Measurements from ENCODE around the gene FGFR3.

FGFR3 gene

GRCh38 chr4:1803523-1804423 lies 10.7 kb downstream of the FGFR3 start:
- no peak for DNase-seq

GRCh38 chr4:1804638-1805492 lies 11.8 kb downstream of the FGFR3 start:
- DNase-seq, result no peak

GRCh38 chr4:1805493-1806222 lies 12.6 kb downstream of the FGFR3 start:
- DNase-seq, result no peak

GRCh38 chr4:1806223-1806564 lies 13.1 kb downstream of the FGFR3 start:
- DNase-seq, result no peak

- no peak for DNase-seq
Measured at GRCh38 chr4:1806596-1807331, 13.7 kb downstream of the FGFR3 start.

- DNase-seq, result no peak
Measured at GRCh38 chr4:1807332-1807777, 14.3 kb downstream of the FGFR3 start.

- no peak for DNase-seq
Measured at GRCh38 chr4:1808396-1808795, 15.3 kb downstream of the FGFR3 start.

- no peak for DNase-seq
Measured at GRCh38 chr4:1808851-1809753, 16.0 kb downstream of the FGFR3 start.

GRCh38 chr4:1809754-1810502 lies 16.8 kb downstream of the FGFR3 start:
- peak; percentile 58 for DNase-seq

GRCh38 chr4:1810765-1811164 lies 17.7 kb downstream of the FGFR3 start:
- DNase-seq, result no peak

- no peak for DNase-seq
Measured at GRCh38 chr4:1812720-1813119, 19.6 kb downstream of the FGFR3 start.

GRCh38 chr4:1813231-1813630 lies 20.1 kb downstream of the FGFR3 start:
- DNase-seq, result no peak

GRCh38 chr4:1813915-1814314 lies 20.8 kb downstream of the FGFR3 start:
- no peak for DNase-seq

GRCh38 chr4:1814453-1814852 lies 21.4 kb downstream of the FGFR3 start:
- DNase-seq, result no peak

- no peak for DNase-seq
Measured at GRCh38 chr4:1815096-1815996, 22.3 kb downstream of the FGFR3 start.

- DNase-seq, result no peak
Measured at GRCh38 chr4:1815997-1816860, 23.1 kb downstream of the FGFR3 start.

GRCh38 chr4:1819284-1819683 lies 26.2 kb downstream of the FGFR3 start:
- no peak for DNase-seq

GRCh38 chr4:1819816-1820215 lies 26.7 kb downstream of the FGFR3 start:
- DNase-seq, result no peak
